K562 (cell line): ENCODE data around the gene ZNF319.

Experiments
- CTCF ChIP-seq, 3 experiments: IDR thresholded peaks in 2 of 3; conservative IDR thresholded peaks in 1 of 3; 2 replicates each; pipeline ENCODE4 v1.5.1; 2011 to 2012; ENCODE audit warnings: low read length in 3 of 3, mild to moderate bottlenecking in 3 of 3, control low read depth in 2 of 3, improper control_type of control experiment in 1 of 3, inconsistent platforms in 1 of 3, low read depth in 1 of 3, mixed read lengths in 1 of 3, moderate library complexity in 1 of 3; ENCODE audit not compliant: insufficient read depth in 2 of 3
- EZH2 ChIP-seq: IDR thresholded peaks from 2 replicates; pipeline ENCODE4 v1.6.1; 2012; ENCODE audit warnings: low read depth, mild to moderate bottlenecking, inconsistent platforms, low read length, borderline replicate concordance
- KAT8 ChIP-seq: fragments of 450-650 bp; IDR thresholded peaks from 2 replicates; pipeline ENCODE4 v1.6.1; 2016; ENCODE audit warnings: low read depth, mild to moderate bottlenecking
- MAX ChIP-seq: sonication (generic); formaldehyde crosslinking; IDR thresholded peaks from 2 replicates; pipeline ENCODE4 v1.9.0; 2022; ENCODE audit warnings: mild to moderate bottlenecking, missing genetic modification reagents
- MECOM ChIP-seq: fragments of 250-450 bp; sonication (Bioruptor Pico); IDR thresholded peaks from 2 replicates; pipeline ENCODE4 v1.8.0; 2022; ENCODE audit warnings: inconsistent platforms
- MXI1 ChIP-seq: IDR thresholded peaks from 2 replicates; pipeline ENCODE4 v1.6.1; 2011; ENCODE audit warnings: low read depth, mild to moderate bottlenecking, improper control_type of control experiment, low read length
- NFATC3 ChIP-seq: fragments of 450-650 bp; IDR thresholded peaks from 2 replicates; pipeline ENCODE4 v1.6.1; 2017; ENCODE audit warnings: mild to moderate bottlenecking
- NFYB ChIP-seq: IDR thresholded peaks from 2 replicates; pipeline ENCODE4 v1.6.1; 2011; ENCODE audit warnings: mild to moderate bottlenecking, moderate library complexity; ENCODE audit not compliant: insufficient read length; ENCODE audit errors: extremely low read depth
- RNF2 ChIP-seq: sonication (generic); IDR thresholded peaks from 2 replicates; pipeline ENCODE4 v1.6.1; 2016
- TCF7L2 ChIP-seq: fragments of 150-350 bp; IDR thresholded peaks from 2 replicates; pipeline ENCODE4 v1.6.1; 2016; ENCODE audit warnings: low read depth, mild to moderate bottlenecking, low read length, moderate library complexity
- USF1 ChIP-seq: sonication (generic); formaldehyde crosslinking; IDR thresholded peaks from 2 replicates; pipeline ENCODE4 v1.9.0; 2022; ENCODE audit warnings: mild to moderate bottlenecking, missing genetic modification reagents
- ZNF384 ChIP-seq: IDR thresholded peaks from 2 replicates; pipeline ENCODE4 v1.6.1; 2012; ENCODE audit warnings: low read depth, low read length, improper control_type of control experiment

- TF ChIP-seq USF1: no peak
- TF ChIP-seq CTCF (IDR thresholded peaks at IDR 0.05 in 2 of 3, conservative IDR thresholded peaks at IDR 0.05 in 1 of 3; ENCODE audit: insufficient read depth in 2 of 3, low read depth in 1 of 3, low read length in 3 of 3): no peak
- TF ChIP-seq ZNF384: no peak
- TF ChIP-seq RNF2: no peak
- no peak for TF ChIP-seq EZH2
- TF ChIP-seq MAX: no peak
- TF ChIP-seq KAT8: no peak
- TF ChIP-seq TCF7L2: no peak
- TF ChIP-seq MECOM: no peak
- no peak for TF ChIP-seq NFYB
- TF ChIP-seq NFATC3: no peak
- TF ChIP-seq MXI1: no peak
Measured at GRCh38 chr16:57964157-57964700, 36.2 kb downstream of the ZNF319 start.
